ENCODE data around the gene THSD8.

- TF ChIP-seq POLR2A (IDR thresholded peaks at IDR 0.05): no peak
- TF ChIP-seq, protein P1, sequence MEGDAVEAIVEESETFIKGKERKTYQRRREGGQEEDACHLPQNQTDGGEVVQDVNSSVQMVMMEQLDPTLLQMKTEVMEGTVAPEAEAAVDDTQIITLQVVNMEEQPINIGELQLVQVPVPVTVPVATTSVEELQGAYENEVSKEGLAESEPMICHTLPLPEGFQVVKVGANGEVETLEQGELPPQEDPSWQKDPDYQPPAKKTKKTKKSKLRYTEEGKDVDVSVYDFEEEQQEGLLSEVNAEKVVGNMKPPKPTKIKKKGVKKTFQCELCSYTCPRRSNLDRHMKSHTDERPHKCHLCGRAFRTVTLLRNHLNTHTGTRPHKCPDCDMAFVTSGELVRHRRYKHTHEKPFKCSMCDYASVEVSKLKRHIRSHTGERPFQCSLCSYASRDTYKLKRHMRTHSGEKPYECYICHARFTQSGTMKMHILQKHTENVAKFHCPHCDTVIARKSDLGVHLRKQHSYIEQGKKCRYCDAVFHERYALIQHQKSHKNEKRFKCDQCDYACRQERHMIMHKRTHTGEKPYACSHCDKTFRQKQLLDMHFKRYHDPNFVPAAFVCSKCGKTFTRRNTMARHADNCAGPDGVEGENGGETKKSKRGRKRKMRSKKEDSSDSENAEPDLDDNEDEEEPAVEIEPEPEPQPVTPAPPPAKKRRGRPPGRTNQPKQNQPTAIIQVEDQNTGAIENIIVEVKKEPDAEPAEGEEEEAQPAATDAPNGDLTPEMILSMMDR (IDR thresholded peaks at IDR 0.05): no peak
Measured at GRCh38 chr19:12778905-12779161, 23.0 kb upstream of the THSD8 start.
